SH-SY5Y (cell line): ENCODE data around the gene LARGE2.

Experiments
- GATA2 ChIP-seq: IDR thresholded peaks from 2 replicates; pipeline ENCODE4 v1.6.1; 2011; ENCODE audit warnings: mild to moderate bottlenecking, low read depth, low read length
- GATA3 ChIP-seq: IDR thresholded peaks from 2 replicates; pipeline ENCODE4 v1.6.1; 2011; ENCODE audit warnings: low read depth, mild to moderate bottlenecking, low read length, moderate library complexity

Gene LARGE2

GRCh38 chr11:45917623-45918330 is 4.7 kb upstream of the LARGE2 start, which contains the start of gene PEX16:
Gene PEX16 (minus strand): TSS chr11:45917877. CDS start chr11:45917811, 66 bp downstream.
- no peak for TF ChIP-seq GATA3
- no peak for TF ChIP-seq GATA2

GRCh38 chr11:45918331-45918941 is 4.0 kb upstream of the LARGE2 start:
- TF ChIP-seq GATA3, result no peak

- no peak for TF ChIP-seq GATA3
- TF ChIP-seq GATA2, result no peak
These were observed 3.3 kb upstream of the LARGE2 start for GRCh38 chr11:45918962-45919675.

- TF ChIP-seq GATA2 (no peak), GATA3 (no peak)
These were observed 2.5 kb upstream of the LARGE2 start for GRCh38 chr11:45919806-45920530.

- TF ChIP-seq GATA3, result no peak
- TF ChIP-seq GATA2, result no peak
These were observed 1.7 kb upstream of the LARGE2 start for GRCh38 chr11:45920531-45921477.

- TF ChIP-seq GATA2 (no peak), GATA3 (no peak)
These were observed 663 bp upstream of the LARGE2 start for GRCh38 chr11:45921561-45922424.

GRCh38 chr11:45924036-45924915 is 1.8 kb downstream of the LARGE2 start:
- TF ChIP-seq GATA2 (no peak), GATA3 (no peak)

GRCh38 chr11:45924927-45925326 is 2.5 kb downstream of the LARGE2 start:
- TF ChIP-seq GATA2, result no peak
- TF ChIP-seq GATA3, result no peak

GRCh38 chr11:45925550-45925949 is 3.1 kb downstream of the LARGE2 start:
- TF ChIP-seq GATA3, result no peak
- no peak for TF ChIP-seq GATA2

- TF ChIP-seq GATA3, result no peak
- no peak for TF ChIP-seq GATA2
These were observed 3.5 kb downstream of the LARGE2 start for GRCh38 chr11:45926001-45926401.

GRCh38 chr11:45926536-45927331 is 4.3 kb downstream of the LARGE2 start:
- TF ChIP-seq GATA3 (no peak), GATA2 (no peak)
